Ovary (tissue), 3 donors: ENCODE results near the gene NEURL3.

ENCODE experiments used
- EP300 ChIP-seq: sonication (generic); formaldehyde crosslinking; IDR thresholded peaks from one replicate; pipeline ENCODE4 v1.6.1; 2017; ENCODE audit warnings: antibody characterized with exemption
- POLR2A ChIP-seq: fragments of 450-650 bp; IDR thresholded peaks from one replicate; pipeline ENCODE4 v1.6.1; 2017; ENCODE audit warnings: antibody characterized with exemption, mild to moderate bottlenecking, moderate library complexity
- TF ChIP-seq, protein P1 (sequence below), 3 donors: fragments of 450-650 bp in 2 of 3; fragments of 200-600 bp in 1 of 3; IDR thresholded peaks; one replicate each; pipeline versions ENCODE4 v1.5.1 to v1.8.0; 2016 to 2022; ENCODE audit warnings: antibody characterized with exemption in 3 of 3, mild to moderate bottlenecking in 1 of 3
- donor health status: DM: no; HTN: no; CAD: no.

DNA sequence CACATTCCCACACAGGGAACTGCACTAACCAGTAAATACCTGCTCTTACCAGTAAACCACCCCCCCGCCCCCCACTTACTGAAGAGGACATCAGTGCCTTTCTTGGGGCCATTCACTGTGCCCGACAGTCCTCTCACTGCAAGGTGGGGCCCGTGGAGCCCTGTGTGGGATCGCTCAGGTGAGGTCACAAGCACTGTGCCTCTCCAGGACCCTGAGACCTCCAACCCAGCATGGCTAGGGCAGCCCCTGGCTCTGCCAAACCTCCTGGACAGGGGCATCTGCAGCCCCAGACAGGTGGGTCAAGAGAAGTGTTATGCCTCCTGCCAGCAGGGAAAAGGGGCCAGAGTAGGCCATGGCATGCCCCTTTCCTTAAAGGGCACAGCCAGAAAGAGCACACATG, 6.7 kb upstream of the NEURL3 start:
- TF ChIP-seq, protein P1, sequence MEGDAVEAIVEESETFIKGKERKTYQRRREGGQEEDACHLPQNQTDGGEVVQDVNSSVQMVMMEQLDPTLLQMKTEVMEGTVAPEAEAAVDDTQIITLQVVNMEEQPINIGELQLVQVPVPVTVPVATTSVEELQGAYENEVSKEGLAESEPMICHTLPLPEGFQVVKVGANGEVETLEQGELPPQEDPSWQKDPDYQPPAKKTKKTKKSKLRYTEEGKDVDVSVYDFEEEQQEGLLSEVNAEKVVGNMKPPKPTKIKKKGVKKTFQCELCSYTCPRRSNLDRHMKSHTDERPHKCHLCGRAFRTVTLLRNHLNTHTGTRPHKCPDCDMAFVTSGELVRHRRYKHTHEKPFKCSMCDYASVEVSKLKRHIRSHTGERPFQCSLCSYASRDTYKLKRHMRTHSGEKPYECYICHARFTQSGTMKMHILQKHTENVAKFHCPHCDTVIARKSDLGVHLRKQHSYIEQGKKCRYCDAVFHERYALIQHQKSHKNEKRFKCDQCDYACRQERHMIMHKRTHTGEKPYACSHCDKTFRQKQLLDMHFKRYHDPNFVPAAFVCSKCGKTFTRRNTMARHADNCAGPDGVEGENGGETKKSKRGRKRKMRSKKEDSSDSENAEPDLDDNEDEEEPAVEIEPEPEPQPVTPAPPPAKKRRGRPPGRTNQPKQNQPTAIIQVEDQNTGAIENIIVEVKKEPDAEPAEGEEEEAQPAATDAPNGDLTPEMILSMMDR (IDR thresholded peaks at IDR 0.05) = no peak
- TF ChIP-seq EP300 = no peak
- TF ChIP-seq POLR2A = no peak
